ENCODE measurements around the gene PKHD1.

The PKHD1 gene

DNA sequence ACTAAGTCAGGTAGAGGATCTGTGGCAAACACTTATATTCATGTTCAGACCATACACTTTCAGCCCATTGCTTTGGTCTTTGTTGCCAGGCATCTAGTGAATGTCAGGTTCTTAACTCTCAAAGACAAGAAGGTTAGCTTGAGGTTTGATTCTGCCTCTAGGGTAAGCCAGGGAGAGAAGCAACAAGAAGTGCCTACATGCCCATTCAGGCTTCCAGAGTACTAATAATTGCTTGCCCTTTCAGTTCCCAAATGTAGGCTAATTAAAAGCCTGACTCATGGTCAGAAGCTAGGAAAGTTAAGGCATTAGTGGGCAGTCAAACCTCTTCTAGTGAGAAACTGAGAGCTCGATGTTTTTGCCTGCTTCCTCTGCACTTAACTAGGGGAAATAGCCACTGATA lies 492.4 kb downstream of the PKHD1 start:
- Histone ChIP-seq H3K27ac (replicated peaks) (no peak overlapping the region), H3K27me3 (ENCODE audit: insufficient read depth, poor library complexity, severe bottlenecking) (peaks cover 4% of the 10 kb centered on the region), H3K4me3 (replicated peaks; ENCODE audit: insufficient read depth, low read length) (no peak overlapping the region)
- TF ChIP-seq GABPA (IDR thresholded peaks at IDR 0.05; ENCODE audit: low read depth) (no peak), POLR2AphosphoS5 (IDR thresholded peaks at IDR 0.05; ENCODE audit: low read depth) (no peak), SPI1 (IDR thresholded peaks at IDR 0.05; ENCODE audit: borderline replicate concordance, low read depth) (no peak)
- TF ChIP-seq, protein P1, sequence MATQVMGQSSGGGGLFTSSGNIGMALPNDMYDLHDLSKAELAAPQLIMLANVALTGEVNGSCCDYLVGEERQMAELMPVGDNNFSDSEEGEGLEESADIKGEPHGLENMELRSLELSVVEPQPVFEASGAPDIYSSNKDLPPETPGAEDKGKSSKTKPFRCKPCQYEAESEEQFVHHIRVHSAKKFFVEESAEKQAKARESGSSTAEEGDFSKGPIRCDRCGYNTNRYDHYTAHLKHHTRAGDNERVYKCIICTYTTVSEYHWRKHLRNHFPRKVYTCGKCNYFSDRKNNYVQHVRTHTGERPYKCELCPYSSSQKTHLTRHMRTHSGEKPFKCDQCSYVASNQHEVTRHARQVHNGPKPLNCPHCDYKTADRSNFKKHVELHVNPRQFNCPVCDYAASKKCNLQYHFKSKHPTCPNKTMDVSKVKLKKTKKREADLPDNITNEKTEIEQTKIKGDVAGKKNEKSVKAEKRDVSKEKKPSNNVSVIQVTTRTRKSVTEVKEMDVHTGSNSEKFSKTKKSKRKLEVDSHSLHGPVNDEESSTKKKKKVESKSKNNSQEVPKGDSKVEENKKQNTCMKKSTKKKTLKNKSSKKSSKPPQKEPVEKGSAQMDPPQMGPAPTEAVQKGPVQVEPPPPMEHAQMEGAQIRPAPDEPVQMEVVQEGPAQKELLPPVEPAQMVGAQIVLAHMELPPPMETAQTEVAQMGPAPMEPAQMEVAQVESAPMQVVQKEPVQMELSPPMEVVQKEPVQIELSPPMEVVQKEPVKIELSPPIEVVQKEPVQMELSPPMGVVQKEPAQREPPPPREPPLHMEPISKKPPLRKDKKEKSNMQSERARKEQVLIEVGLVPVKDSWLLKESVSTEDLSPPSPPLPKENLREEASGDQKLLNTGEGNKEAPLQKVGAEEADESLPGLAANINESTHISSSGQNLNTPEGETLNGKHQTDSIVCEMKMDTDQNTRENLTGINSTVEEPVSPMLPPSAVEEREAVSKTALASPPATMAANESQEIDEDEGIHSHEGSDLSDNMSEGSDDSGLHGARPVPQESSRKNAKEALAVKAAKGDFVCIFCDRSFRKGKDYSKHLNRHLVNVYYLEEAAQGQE (IDR thresholded peaks at IDR 0.05; ENCODE audit: insufficient replicate concordance, low read depth), result no peak
- TF ChIP-seq, protein P2, sequence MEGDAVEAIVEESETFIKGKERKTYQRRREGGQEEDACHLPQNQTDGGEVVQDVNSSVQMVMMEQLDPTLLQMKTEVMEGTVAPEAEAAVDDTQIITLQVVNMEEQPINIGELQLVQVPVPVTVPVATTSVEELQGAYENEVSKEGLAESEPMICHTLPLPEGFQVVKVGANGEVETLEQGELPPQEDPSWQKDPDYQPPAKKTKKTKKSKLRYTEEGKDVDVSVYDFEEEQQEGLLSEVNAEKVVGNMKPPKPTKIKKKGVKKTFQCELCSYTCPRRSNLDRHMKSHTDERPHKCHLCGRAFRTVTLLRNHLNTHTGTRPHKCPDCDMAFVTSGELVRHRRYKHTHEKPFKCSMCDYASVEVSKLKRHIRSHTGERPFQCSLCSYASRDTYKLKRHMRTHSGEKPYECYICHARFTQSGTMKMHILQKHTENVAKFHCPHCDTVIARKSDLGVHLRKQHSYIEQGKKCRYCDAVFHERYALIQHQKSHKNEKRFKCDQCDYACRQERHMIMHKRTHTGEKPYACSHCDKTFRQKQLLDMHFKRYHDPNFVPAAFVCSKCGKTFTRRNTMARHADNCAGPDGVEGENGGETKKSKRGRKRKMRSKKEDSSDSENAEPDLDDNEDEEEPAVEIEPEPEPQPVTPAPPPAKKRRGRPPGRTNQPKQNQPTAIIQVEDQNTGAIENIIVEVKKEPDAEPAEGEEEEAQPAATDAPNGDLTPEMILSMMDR (IDR thresholded peaks at IDR 0.05; ENCODE audit: insufficient read depth, low read length), result no peak
- no peak for DNase-seq (ENCODE audit: low read depth in 1 of 2, low spot score in 1 of 2)

DNA sequence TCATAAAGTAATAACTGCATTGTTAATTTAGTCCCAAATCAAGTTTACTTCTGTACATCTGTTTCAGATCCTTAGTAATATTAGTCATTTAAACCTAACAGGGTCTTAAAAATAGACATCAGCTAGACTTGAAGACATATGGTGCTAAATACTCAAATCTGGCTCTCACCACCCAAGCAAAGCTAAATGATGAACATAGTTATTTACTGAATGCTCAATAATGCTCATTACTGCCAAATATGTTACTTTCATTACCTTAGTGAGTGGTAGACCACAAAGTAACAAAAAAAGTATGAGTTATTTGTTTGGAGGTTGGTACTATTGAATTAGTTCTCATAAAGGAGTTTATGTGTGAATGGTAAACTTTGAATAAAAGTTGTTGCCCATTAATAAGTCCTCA lies 502.1 kb downstream of the PKHD1 start:
- Histone ChIP-seq H3K4me3 (replicated peaks; ENCODE audit: insufficient read depth, low read length) (no peak overlapping the region), H3K27ac (replicated peaks) (no peak overlapping the region), H3K27me3 (ENCODE audit: insufficient read depth, poor library complexity, severe bottlenecking) (no peaks in the 10 kb centered on the region)
- TF ChIP-seq POLR2AphosphoS5 (IDR thresholded peaks at IDR 0.05; ENCODE audit: low read depth) (no peak), GABPA (IDR thresholded peaks at IDR 0.05; ENCODE audit: low read depth) (no peak), SPI1 (IDR thresholded peaks at IDR 0.05; ENCODE audit: borderline replicate concordance, low read depth) (no peak)
- TF ChIP-seq, protein P2 (IDR thresholded peaks at IDR 0.05; ENCODE audit: insufficient read depth, low read length), result no peak
- TF ChIP-seq, protein P1 (IDR thresholded peaks at IDR 0.05; ENCODE audit: insufficient replicate concordance, low read depth), result no peak
- DNase-seq (ENCODE audit: low read depth in 1 of 2, low spot score in 1 of 2), result no peak

DNA sequence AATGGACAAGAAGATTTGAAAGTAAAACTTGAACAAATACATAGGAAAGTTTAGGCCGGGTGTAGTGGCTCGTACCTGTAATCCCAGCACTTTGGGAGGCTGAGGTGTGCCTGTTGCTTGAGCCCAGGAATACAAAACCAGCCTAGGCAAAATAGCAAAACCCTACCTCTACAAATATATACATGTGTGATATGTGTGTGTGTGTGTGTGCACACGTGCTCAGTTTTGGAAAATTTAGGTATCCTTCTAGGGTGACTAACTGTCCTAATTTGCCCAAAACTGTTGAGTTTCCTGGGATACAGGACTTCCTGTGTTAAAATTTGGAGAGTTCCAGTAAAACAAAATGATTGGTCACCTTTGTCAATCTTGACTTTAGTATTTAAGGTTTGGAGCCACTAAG lies 503.2 kb downstream of the PKHD1 start:
- no peak for DNase-seq (ENCODE audit: low read depth in 1 of 2, low spot score in 1 of 2)
- no peak for TF ChIP-seq GABPA (IDR thresholded peaks at IDR 0.05; ENCODE audit: low read depth)
- TF ChIP-seq, protein P2 (IDR thresholded peaks at IDR 0.05; ENCODE audit: insufficient read depth, low read length), result no peak
- no peak for TF ChIP-seq POLR2AphosphoS5 (IDR thresholded peaks at IDR 0.05; ENCODE audit: low read depth)
- TF ChIP-seq, protein P1 (IDR thresholded peaks at IDR 0.05; ENCODE audit: insufficient replicate concordance, low read depth), result no peak
- no peak for TF ChIP-seq SPI1 (IDR thresholded peaks at IDR 0.05; ENCODE audit: borderline replicate concordance, low read depth)
- Histone ChIP-seq H3K27me3 (ENCODE audit: insufficient read depth, poor library complexity, severe bottlenecking) (no peaks in the 10 kb centered on the region), H3K4me3 (replicated peaks; ENCODE audit: insufficient read depth, low read length) (no peak overlapping the region), H3K27ac (replicated peaks) (no peak overlapping the region)

Data from HL-60 (cell line).